ENCODE results near the gene ELP1.

ELP1 gene

GRCh38 chr9:108877524-108877923, 56.4 kb downstream of the ELP1 start:
- no peak for TF ChIP-seq CTCF (conservative IDR thresholded peaks at IDR 0.05; ENCODE audit: low read length)

GRCh38 chr9:108876425-108876824, 57.5 kb downstream of the ELP1 start:
- no peak for DNase-seq (ENCODE audit: low read depth)
- no peak for TF ChIP-seq CTCF (conservative IDR thresholded peaks at IDR 0.05; ENCODE audit: low read length)
- no peak overlapping the region for H3K4me3 ChIP-seq (ENCODE audit: low read length)

More at GRCh38 chr9:108877524-108877923, 56.4 kb downstream of the ELP1 start:
- no peak overlapping the region for H3K4me3 ChIP-seq (ENCODE audit: low read length)
- no peak for DNase-seq (ENCODE audit: low read depth)

GRCh38 chr9:108874058-108874788, 59.7 kb downstream of the ELP1 start:
- no peak overlapping the region for H3K4me3 ChIP-seq (ENCODE audit: low read length)
- DNase-seq (ENCODE audit: low read depth), result no peak
- TF ChIP-seq CTCF (conservative IDR thresholded peaks at IDR 0.05; ENCODE audit: low read length), result no peak

GRCh38 chr9:108869092-108869725, 64.7 kb downstream of the ELP1 start:
- DNase-seq (ENCODE audit: low read depth), result peak; percentile 35
- no peak overlapping the region for H3K4me3 ChIP-seq (ENCODE audit: low read length)
- TF ChIP-seq CTCF (conservative IDR thresholded peaks at IDR 0.05; ENCODE audit: low read length), result no peak

GRCh38 chr9:108867829-108868228, 66.1 kb downstream of the ELP1 start:
- no peak overlapping the region for H3K4me3 ChIP-seq (ENCODE audit: low read length)
- TF ChIP-seq CTCF (conservative IDR thresholded peaks at IDR 0.05; ENCODE audit: low read length), result no peak
- no peak for DNase-seq (ENCODE audit: low read depth)

GRCh38 chr9:108867116-108867515, 66.8 kb downstream of the ELP1 start:
- no peak for DNase-seq (ENCODE audit: low read depth)
- no peak for TF ChIP-seq CTCF (conservative IDR thresholded peaks at IDR 0.05; ENCODE audit: low read length)
- no peak overlapping the region for H3K4me3 ChIP-seq (ENCODE audit: low read length)

- DNase-seq (ENCODE audit: low read depth), result no peak
- H3K4me3 ChIP-seq (ENCODE audit: low read length), result no peak overlapping the region
- no peak for TF ChIP-seq CTCF (conservative IDR thresholded peaks at IDR 0.05; ENCODE audit: low read length)
Observed at GRCh38 chr9:108866001-108866420, 67.9 kb downstream of the ELP1 start.

Measured in AG10803 (cell line).